H1 (cell line): ENCODE measurements around the gene MRPL36. TPM values are rescaled to one million over a fixed set of nuclear protein-coding genes. Genes with fewer than 3 reads are reported as not detected.

ENCODE experiments used
- CTCF ChIA-PET: fragments of 300-600 bp; sonication (Branson Sonifier 250); formaldehyde crosslinking; loops from one replicate; lab custom pipeline; 2021; ENCODE audit not compliant: partially characterized antibody; lab: Charles Lee
- POLR2A ChIA-PET: fragments of 300-600 bp; sonication (Branson Sonifier 250); formaldehyde crosslinking; loops from one replicate; lab custom pipeline; 2021; ENCODE audit warnings: inconsistent platforms; ENCODE audit not compliant: partially characterized antibody; lab: Charles Lee
- DNase-seq, 2 experiments: peaks; one replicate each; pipeline versions ENCODE4 v3.0.0 to v3.0.0-alpha.2; 2010 to 2022; ENCODE audit warnings: low spot score in 2 of 2, low read depth in 1 of 2, mixed read lengths in 1 of 2
- FAIRE-seq: peaks from 2 replicates; lab custom pipeline; 2011; peaks lifted over from hg19 to GRCh38; lab: Jason Lieb, UNC
- H2AFZ ChIP-seq: 2 replicates; pipeline ENCODE4 v1.8.1; 2012; ENCODE audit warnings: low read length, inconsistent platforms
- H2AK5ac ChIP-seq: 2 replicates; pipeline ENCODE4 v1.6.1; 2013; ENCODE audit warnings: low read depth, low read length
- H2BK120ac ChIP-seq: replicated peaks from 2 replicates; pipeline ENCODE3; 2013; ENCODE audit warnings: low read depth, low read length, inconsistent platforms
- H2BK12ac ChIP-seq: 2 replicates; pipeline ENCODE4 v1.6.1; 2013; ENCODE audit warnings: low read depth, low read length
- H2BK15ac ChIP-seq: 2 replicates; pipeline ENCODE4 v1.6.1; 2013; ENCODE audit warnings: low read length
- H2BK20ac ChIP-seq: 2 replicates; pipeline ENCODE4 v1.6.1; 2013; ENCODE audit warnings: low read length
- H2BK5ac ChIP-seq: 2 replicates; pipeline ENCODE4 v1.6.1; 2013; ENCODE audit warnings: low read depth, low read length
- H3K14ac ChIP-seq: 2 replicates; pipeline ENCODE4 v1.6.1; 2013; ENCODE audit warnings: inconsistent platforms; ENCODE audit not compliant: insufficient read length
- H3K18ac ChIP-seq: 2 replicates; pipeline ENCODE4 v1.6.1; 2013; ENCODE audit warnings: low read length; ENCODE audit errors: extremely low read depth
- H3K23ac ChIP-seq: 2 replicates; pipeline ENCODE4 v1.6.1; 2013; ENCODE audit warnings: inconsistent platforms; ENCODE audit not compliant: insufficient read length
- H3K23me2 ChIP-seq: 2 replicates; pipeline ENCODE4 v1.6.1; 2013; ENCODE audit warnings: low read depth, low read length
- H3K27ac ChIP-seq: 2 replicates; pipeline ENCODE4 v1.6.1; 2011; ENCODE audit warnings: low read depth, low read length, inconsistent platforms
- H3K27me3 ChIP-seq, 4 experiments: replicated peaks in 1 of 4; 1 replicate in 1 of 4; 2 replicates in 3 of 4; pipeline versions ENCODE4 v1.6.1 to v1.8.1; 2011 to 2013; ENCODE audit warnings: low read length in 3 of 4, mild to moderate bottlenecking in 3 of 4, inconsistent platforms in 2 of 4, mixed read lengths in 2 of 4, moderate library complexity in 1 of 4; ENCODE audit not compliant: control insufficient read depth in 3 of 4, insufficient read depth in 3 of 4; ENCODE audit errors: extremely low read depth in 1 of 4
- H3K36me3 ChIP-seq, 4 experiments: 2 replicates each; pipeline versions ENCODE4 v1.6.1 to v1.8.1; 2011 to 2013; ENCODE audit warnings: mild to moderate bottlenecking in 4 of 4, low read length in 3 of 4, moderate library complexity in 2 of 4, control low read depth in 1 of 4, inconsistent platforms in 1 of 4; ENCODE audit not compliant: insufficient read depth in 4 of 4, control insufficient read depth in 2 of 4
- H3K4ac ChIP-seq: replicated peaks from 2 replicates; pipeline ENCODE3; 2013; ENCODE audit warnings: low read length, low read depth, mixed read lengths, inconsistent platforms; ENCODE audit not compliant: insufficient read length
- H3K4me1 ChIP-seq, 4 experiments: replicated peaks in 1 of 4; 1 replicate in 1 of 4; 2 replicates in 3 of 4; pipeline versions ENCODE4 v1.6.1 to v1.8.1; 2011 to 2013; ENCODE audit warnings: low read length in 3 of 4, inconsistent platforms in 2 of 4, mixed read lengths in 1 of 4; ENCODE audit not compliant: insufficient read depth in 4 of 4, control insufficient read depth in 3 of 4
- H3K4me2 ChIP-seq, 2 experiments: 2 replicates each; pipeline versions ENCODE4 v1.6.1 to v1.8.1; 2011 to 2013; ENCODE audit warnings: low read depth in 2 of 2, low read length in 2 of 2, control low read depth in 1 of 2, inconsistent platforms in 1 of 2, mild to moderate bottlenecking in 1 of 2; ENCODE audit not compliant: insufficient read depth in 1 of 2
- H3K4me3 ChIP-seq, 4 experiments: fragments of 200-600, 300-600 bp in 1 of 4; sonication (generic), shearing (Covaris generic), sonication (Bioruptor Twin) in 1 of 4; 2 replicates each; pipeline versions ENCODE4 v1.5.1 to v1.8.1; 2011 to 2016; ENCODE audit warnings: low read length in 4 of 4, low read depth in 3 of 4, control low read depth in 2 of 4, inconsistent platforms in 2 of 4, mild to moderate bottlenecking in 2 of 4, mixed read lengths in 1 of 4, moderate library complexity in 1 of 4; ENCODE audit not compliant: insufficient read depth in 2 of 4; ENCODE audit errors: extremely low read depth in 1 of 4
- H3K56ac ChIP-seq: replicated peaks from 2 replicates; pipeline ENCODE3; 2013; ENCODE audit warnings: low read depth, mild to moderate bottlenecking, mixed read lengths, low read length, inconsistent platforms; ENCODE audit not compliant: insufficient read length
- H3K79me1 ChIP-seq: 2 replicates; pipeline ENCODE4 v1.6.1; 2013; ENCODE audit warnings: low read depth, low read length, control low read depth
- H3K79me2 ChIP-seq, 2 experiments: 2 replicates each; pipeline versions ENCODE4 v1.6.1 to v1.8.1; 2012 to 2013; ENCODE audit warnings: low read length in 2 of 2, mild to moderate bottlenecking in 2 of 2, inconsistent platforms in 1 of 2; ENCODE audit not compliant: insufficient read depth in 2 of 2, control insufficient read depth in 1 of 2
- H3K9ac ChIP-seq, 4 experiments: replicated peaks in 1 of 4; 1 replicate in 1 of 4; 2 replicates in 3 of 4; pipeline versions ENCODE4 v1.6.1 to v1.8.1; 2011 to 2013; ENCODE audit warnings: low read depth in 3 of 4, low read length in 3 of 4, control low read depth in 2 of 4, mild to moderate bottlenecking in 2 of 4, moderate library complexity in 2 of 4, inconsistent platforms in 1 of 4; ENCODE audit errors: extremely low read depth in 1 of 4
- H3K9me3 ChIP-seq, 2 experiments: 2 replicates each; pipeline versions ENCODE4 v1.6.1 to v1.8.1; 2012 to 2013; ENCODE audit warnings: mild to moderate bottlenecking in 2 of 2, moderate library complexity in 2 of 2, control low read depth in 1 of 2, inconsistent platforms in 1 of 2, low read depth in 1 of 2, low read length in 1 of 2, mixed read lengths in 1 of 2; ENCODE audit not compliant: insufficient read depth in 2 of 2
- H4K20me1 ChIP-seq, 2 experiments: replicated peaks in 1 of 2; 2 replicates each; pipeline versions ENCODE3 to v1.8.1; 2011 to 2013; ENCODE audit warnings: inconsistent platforms in 2 of 2, low read length in 2 of 2, mild to moderate bottlenecking in 1 of 2; ENCODE audit not compliant: insufficient read depth in 2 of 2, control insufficient read depth in 1 of 2
- H4K5ac ChIP-seq: 2 replicates; pipeline ENCODE4 v1.6.1; 2013; ENCODE audit warnings: low read length, low read depth, mixed read lengths, inconsistent platforms; ENCODE audit not compliant: insufficient read length
- H4K8ac ChIP-seq: 2 replicates; pipeline ENCODE4 v1.8.0; 2013; ENCODE audit warnings: mild to moderate bottlenecking, moderate library complexity, low read length, inconsistent platforms; ENCODE audit not compliant: insufficient read depth; ENCODE audit errors: extremely low read depth
- H4K91ac ChIP-seq: replicated peaks from 2 replicates; pipeline ENCODE3; 2013; ENCODE audit warnings: low read length, mixed read lengths, inconsistent platforms; ENCODE audit not compliant: insufficient read length
- SRF ChIP-seq: IDR thresholded peaks from 2 replicates; pipeline ENCODE4 v1.6.1; 2011; ENCODE audit warnings: mild to moderate bottlenecking, low read depth, low read length, moderate library complexity
- YY1 ChIP-seq: IDR thresholded peaks from 2 replicates; pipeline ENCODE4 v1.6.1; 2011; ENCODE audit warnings: low read depth, mild to moderate bottlenecking, low read length
- WGBS, 2 experiments: shearing (Covaris generic) in 1 of 2; methylation state at CpG; one replicate each; pipeline versions ENCODE4 v1.1.6 to v1.1.7; 2013 to 2015; ENCODE audit warnings: low lambda C conversion rate in 2 of 2, mixed read lengths in 2 of 2, inconsistent platforms in 1 of 2, low coverage in 1 of 2, missing lambda C conversion rate in 1 of 2; ENCODE audit not compliant: insufficient replicate concordance in 2 of 2, insufficient coverage in 1 of 2, insufficient read length in 1 of 2; ENCODE audit errors: extremely low coverage in 1 of 2, missing lambda C conversion rate in 1 of 2; 5-methylcytosine and 5-hydroxymethylcytosine counted together
- polyA plus RNA-seq, 7 experiments: library from polyadenylated mRNA; depleted of rRNA in 3 of 7; stranded (reverse) in 5 of 7; unstranded in 2 of 7; fragments of >200 nt in 5 of 7; fragments of 200-250 nt in 2 of 7; gene quantifications; 1 replicate in 5 of 7; 2 replicates in 1 of 7; 4 replicates in 1 of 7; pipeline versions ENCODE4 v1.2.1 to v1.2.3, GENCODE V29; 2011 to 2013; ENCODE audit warnings: missing spikeins in 2 of 7, mixed read lengths in 2 of 7
- total RNA-seq: library from RNA; stranded (reverse); fragmentation: NEBNext Ultra II Directional; extraction: Animal tissue kit (Norgen Biotek cat#: 25700); gene quantifications from 2 replicates; pipeline ENCODE4 v1.2.1, GENCODE V29; 2021

The MRPL36 gene
- total and polyA plus RNA-seq, 2 of the 8 experiments (the other 6 are each of a cell fraction or from before 2014, with no cell fraction given): 56.3 to 81.5 TPM

DNA sequence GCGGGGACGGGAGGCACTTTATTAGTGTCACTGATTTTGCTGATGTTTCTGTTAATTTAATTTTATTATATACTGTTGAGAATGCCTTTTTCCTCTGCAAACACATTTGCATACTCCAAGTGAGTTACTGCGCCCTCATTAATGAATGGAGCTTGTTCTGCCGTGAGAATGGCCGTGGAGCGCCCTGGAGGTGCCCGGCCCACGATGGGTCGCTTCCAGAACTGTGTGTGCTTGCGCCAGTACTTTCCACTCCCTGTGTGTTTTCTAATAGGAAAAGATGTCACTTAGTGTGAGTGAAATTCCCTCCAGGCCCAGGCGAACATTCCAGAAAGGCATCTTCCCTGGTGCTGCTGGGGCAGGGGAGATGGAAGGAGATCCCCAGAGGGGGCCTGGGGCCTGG is 31.6 kb upstream of the MRPL36 start:
- no peaks in the 10 kb centered on the region for H3K79me1 ChIP-seq
- CTCF ChIA-PET: interaction anchor here (0.7 to 1.9 kb wide), 5 partner anchors 8 to 147 kb away, joined by 3 to 7 read pairs (median 3); no protein-coding TSS in a partner anchor
- TF ChIP-seq SRF (no peak), YY1 (no peak)

More for the DNA sequence above, 31.6 kb upstream of the MRPL36 start:
- H3K4ac ChIP-seq: no peak overlapping the region
- FAIRE-seq: no peak
- no peak overlapping the region for H3K4me3 ChIP-seq
- H3K23ac ChIP-seq: no peak overlapping the region
- no peak overlapping the region for H4K8ac ChIP-seq
- H3K23me2 ChIP-seq: no peaks in the 10 kb centered on the region; the same call in 1 of the 2 replicates
- H4K5ac ChIP-seq: no peak overlapping the region
- no peak overlapping the region for H2BK20ac ChIP-seq
- H3K56ac ChIP-seq: no peak overlapping the region
- no peaks in the 10 kb centered on the region for H3K27me3 ChIP-seq
- H3K4me1 ChIP-seq: peaks cover 3 to 21% (median 9%) of the 10 kb centered on the region in 4 experiments
- no peak overlapping the region for H2BK15ac ChIP-seq
- WGBS, 2 experiments: 85% methylated on average over 11 of the region's 11 CpGs; no CpG with 5 or more reads in 1 of the 2 experiments
- no peak overlapping the region for H4K91ac ChIP-seq
- H3K4me2 ChIP-seq: no peak overlapping the region; a peak in 1 of 4 replicates
- no peak for DNase-seq
- no peak overlapping the region for H2AFZ ChIP-seq
- no peak overlapping the region for H2AK5ac ChIP-seq
- no peaks in the 10 kb centered on the region for H3K9me3 ChIP-seq
- no peaks in the 10 kb centered on the region for H3K79me2 ChIP-seq
- no peak overlapping the region for H3K14ac ChIP-seq
- no peak overlapping the region for H2BK12ac ChIP-seq
- no peak overlapping the region for H2BK120ac ChIP-seq
- POLR2A ChIA-PET: interaction anchor here (0.9 kb wide), 1 partner anchor 42 kb away, joined by 3 read pairs; no protein-coding TSS in a partner anchor
- H4K20me1 ChIP-seq: no peaks in the 10 kb centered on the region
- H3K18ac ChIP-seq: no peak overlapping the region
- no peak overlapping the region for H2BK5ac ChIP-seq
- H3K27ac ChIP-seq: no peak overlapping the region
- H3K36me3 ChIP-seq: no peaks in the 10 kb centered on the region
- no peak overlapping the region for H3K9ac ChIP-seq
